GM19023 (cell line): ENCODE measurements around the gene APOC4.

Experiments
- ATAC-seq: cut with Tn5 transposase; IDR thresholded peaks from one replicate; pipeline ENCODE4 v1.9.1; 2021; ENCODE audit warnings: mild to moderate bottlenecking, moderate library complexity; ENCODE audit not compliant: unreplicated experiment

The APOC4 gene

DNA sequence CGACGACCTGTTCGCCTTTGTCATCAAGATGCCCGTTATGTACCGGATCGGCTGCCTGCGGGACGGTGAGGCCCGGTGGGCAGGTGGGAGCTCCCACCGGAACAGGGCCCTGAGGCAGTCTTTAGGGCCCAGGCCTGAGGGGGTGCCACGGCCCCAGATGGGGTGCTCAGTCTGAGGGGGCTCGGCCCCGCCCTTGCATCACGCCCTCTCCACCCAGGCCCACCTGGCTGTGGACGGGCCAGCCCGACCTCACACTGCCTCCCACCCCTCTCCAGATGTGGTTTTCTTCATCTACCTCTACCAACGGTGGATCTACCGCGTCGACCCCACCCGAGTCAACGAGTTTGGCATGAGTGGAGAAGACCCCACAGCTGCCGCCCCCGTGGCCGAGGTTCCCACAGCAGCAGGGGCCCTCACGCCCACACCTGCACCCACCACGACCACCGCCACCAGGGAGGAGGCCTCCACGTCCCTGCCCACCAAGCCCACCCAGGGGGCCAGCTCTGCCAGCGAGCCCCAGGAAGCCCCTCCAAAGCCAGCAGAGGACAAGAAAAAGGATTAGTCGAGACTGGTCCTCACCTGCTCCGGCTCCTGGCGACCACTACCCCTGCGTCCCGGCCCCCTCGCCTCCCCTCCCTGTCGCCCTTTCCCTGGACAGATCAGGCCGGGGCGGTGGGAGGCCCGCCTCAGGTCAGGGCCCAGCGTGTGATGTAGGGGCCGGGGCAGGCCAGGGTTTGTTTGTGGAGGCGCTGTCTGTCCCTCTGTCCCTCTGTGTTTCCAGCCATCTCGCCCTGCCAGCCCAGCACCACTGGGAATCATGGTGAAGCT, 50.5 kb downstream of the APOC4 start:
- no peak for ATAC-seq

DNA sequence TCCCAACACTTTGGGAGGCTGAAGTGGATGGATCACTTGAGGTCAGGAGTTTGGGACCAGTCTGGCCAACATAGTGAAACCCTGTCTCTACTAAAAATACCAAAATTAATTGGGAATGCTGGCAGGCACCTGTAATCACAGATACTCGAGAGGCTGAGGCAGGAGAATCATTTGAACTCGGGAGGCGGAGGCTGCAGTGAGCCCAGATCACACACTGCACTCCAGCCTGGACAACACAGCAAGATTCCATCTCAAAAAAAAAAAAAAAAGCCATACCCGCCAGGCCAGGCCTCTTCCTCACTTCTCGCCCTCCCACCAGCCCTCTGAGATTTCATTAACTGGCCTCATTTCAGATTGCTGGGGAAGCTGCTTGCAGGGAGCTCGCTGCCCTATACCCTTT, 51.5 kb downstream of the APOC4 start:
- no peak for ATAC-seq

- ATAC-seq: no peak
Measured at GRCh38 chr19:44993926-44994537, 52.0 kb downstream of the APOC4 start.
